IPS DF 4.7 (cell line): ENCODE data around the gene TOP2A.
"Not testable (repeated sequence)": the region's sequence is repeated elsewhere in the genome, so short reads cannot be mapped to it uniquely, and the experiment has no call there.

Experiments
- DNase-seq: peaks from one replicate; pipeline ENCODE4 v3.0.0-alpha.2; 2013; ENCODE audit warnings: low spot score; ENCODE audit errors: extremely low read depth

The TOP2A gene

DNA sequence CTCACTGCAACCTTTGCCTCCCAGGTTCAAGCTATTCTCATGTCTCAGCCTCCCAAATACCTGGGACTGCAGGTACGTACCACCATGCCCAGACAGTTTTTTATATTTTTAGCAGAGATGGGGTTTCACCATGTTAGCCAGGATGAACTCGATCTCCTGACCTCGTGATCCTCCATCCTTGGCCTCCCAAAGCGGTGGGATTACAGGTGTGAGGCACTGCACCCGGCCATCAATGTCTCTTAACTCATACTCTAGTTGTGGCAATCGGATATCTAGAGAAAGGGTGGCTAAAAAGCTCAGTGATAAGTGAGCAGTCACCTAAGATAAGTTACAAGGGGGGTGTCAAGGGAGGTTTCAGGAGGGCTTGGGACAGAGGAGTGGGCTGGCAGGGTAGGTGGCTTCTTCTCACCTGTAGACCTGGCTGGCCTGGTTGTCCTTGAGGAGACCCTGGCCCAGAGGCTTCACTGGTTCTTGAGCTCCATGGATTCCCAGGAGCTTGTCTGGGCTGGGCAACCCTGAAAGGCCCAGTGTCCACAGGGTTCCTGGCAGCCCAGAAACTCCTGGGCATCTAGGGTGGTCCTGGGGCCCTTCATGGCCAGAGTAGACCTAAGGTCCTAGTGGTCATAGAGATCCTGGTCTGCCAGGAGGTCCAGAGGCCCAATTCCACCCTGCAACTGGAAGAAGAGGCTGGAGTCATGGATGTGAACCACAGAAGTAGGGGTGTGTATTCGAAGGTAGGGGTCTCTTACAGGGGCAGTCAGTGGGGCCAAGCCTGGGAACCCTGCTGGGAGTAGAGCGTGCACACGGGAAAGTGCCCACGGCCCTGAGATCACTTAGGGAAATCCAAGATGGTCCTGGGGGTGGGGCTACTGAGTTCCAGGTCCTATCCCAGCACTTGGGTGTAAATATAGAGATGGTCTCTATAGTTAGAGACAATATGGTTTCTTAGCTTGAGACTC, 12.9 kb upstream of the TOP2A start:
- DNase-seq, result no peak

DNA sequence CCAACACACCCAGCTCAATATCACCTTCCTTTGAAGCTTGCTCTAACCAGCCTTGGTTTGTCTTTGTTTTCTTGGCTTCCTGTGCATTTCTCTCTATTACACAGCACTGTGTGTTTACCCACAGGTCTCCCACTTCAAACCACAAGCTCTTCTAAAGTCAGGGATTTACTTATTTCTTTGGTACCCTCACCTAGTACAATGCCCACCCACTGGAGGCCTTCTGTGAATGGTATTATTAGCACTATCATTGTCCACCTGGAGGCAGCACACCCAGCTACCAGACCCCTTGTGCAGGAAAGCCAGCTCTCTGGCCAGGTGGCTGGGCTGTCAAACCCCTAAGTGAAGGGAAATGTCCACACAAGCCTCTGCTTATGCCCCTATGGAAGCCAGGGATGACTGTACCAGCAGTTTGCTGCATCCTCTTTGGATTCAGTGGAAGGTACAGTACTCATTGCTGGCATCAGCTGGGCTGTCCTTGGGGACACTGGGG, 9.4 kb upstream of the TOP2A start:
- DNase-seq, result no peak

DNA sequence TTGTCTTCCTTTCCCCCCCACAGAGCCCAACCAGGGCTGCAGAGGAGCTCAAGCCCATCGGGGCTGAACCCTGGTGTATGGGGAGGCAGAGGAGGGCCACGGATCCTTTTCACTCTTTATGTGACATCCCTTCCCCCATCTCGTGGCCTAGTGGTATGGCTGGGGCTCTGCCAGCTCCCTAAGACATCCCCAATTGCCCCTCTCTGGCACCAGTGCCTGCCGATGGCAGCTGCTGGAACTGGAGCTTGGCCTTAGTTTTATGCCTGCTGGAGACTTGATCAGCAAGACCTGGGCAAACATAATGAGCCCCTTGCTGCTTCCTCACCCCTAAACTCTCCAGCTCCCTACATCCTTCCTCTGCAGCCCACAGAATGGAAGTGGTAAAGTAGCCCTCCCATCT, 8.0 kb upstream of the TOP2A start:
- DNase-seq, result no peak

DNA sequence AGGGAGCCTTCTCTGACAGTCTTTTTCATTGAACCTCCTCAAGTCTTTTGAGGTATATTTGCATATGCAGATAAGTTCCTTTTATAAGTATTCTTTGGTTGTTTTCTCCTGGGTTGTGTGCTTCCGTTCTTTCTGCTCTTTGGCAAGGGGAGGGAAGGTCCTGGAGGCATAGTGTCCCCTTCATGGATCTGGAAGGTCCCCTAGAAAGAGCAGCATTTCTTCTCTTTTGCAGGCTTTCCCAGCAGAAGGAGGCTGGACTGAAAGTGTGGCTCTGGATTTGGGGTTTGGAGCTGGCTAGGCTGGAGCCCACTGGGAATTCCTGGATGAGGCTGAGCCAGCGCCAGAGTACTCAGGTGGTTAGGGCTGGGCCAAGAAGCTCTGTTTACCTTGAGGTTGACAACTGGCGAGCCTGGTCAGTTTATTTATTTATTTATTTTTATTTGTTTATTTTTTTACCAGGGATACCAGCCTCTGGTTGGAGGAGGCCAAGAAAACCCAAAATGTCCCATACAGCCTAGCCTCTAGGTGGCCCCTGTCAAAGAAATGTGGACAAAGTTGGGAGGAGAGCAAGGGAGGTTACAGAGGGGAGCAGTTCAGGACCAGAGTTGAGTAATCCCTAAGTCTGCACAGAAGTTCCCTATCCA, 5.4 kb upstream of the TOP2A start:
- peak; percentile 71 for DNase-seq

DNA sequence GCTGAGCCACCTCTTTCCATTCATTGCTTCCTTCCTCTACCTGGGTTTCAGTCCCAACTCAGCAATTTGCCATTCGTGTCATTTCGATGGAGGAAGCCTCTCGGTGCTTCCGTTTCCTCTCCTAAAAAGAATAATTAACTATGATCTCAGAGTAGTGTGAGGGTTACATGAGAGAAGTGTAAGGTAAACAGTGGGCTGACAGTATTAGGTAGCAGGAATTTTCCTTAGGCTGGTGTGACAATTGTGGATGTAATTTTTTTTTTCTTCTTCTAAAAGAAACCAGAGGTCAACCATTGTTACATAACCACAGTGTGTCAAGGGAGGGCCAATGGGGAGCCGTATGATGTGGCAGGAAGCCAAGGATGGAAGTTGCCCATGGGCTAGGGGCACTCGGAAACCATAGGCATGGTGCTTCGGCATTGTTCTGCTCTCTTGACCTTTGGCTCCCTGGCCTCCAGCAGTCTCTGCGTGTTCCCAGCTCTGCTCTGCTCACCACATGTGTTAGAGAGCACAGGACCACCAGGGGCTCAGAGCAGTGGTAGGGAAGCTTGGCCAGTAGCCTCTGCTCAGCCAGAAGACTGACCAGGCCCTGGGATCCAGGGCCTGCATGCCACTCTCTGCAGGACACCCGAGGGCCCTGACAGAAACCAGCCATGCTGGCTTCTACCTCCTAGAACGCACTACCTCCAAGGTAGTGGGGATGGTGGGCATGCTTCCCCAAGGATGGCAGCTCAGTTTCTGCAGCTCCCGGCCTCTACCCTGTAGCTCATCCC, 2.0 kb upstream of the TOP2A start:
- DNase-seq, result no peak

DNA sequence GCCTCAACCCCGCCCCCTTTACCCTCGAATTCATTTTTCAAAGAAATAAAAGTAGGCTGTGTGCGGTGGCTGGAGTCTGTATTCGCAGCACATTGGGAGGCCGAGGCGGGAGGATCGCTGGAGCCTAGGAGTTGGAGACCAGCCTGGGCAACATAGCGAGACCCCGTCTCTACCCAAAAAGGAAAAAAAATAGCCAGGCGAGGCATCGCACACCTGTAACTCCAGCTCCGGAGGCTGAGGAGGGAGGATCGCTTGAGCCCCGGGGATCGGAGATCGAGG, 671 bp upstream of the TOP2A start:
- no peak for DNase-seq

DNA sequence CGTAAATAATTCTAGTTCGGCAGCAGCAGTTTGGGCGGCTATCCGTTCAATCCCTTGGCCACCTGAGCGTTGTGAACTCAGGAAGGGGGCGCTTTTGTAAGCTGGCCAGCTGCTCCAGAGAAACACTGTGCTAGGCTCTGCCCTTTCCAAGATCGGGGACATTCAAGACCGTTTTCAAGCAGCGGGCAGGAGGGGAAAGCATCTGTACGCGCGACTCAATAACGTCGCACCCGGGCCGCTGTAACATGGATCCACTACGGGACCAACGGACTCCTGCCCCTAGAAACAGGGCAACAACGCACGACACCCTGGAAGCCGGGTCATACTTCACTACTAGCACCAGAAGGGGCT, 463 bp downstream of the TOP2A start:
- DNase-seq, result no peak

DNA sequence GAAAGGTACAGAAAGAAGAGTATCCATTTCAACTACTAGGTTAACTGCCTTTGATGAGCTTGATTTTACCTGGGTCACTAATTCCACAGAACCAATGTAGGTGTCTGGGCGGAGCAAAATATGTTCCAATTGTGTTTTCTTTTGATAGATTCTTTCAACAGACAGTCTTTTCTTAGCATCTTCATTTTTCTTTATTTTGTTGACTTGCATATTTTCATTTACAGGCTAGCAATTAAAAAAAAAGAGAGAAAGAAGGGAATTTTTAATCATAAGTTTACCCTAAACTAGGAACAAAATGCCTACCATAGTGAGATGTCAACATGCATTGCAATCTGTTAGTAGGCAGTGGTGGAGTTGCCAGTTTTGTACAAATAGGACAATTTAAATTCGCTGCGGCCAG, 1.0 kb downstream of the TOP2A start:
- no peak for DNase-seq

DNA sequence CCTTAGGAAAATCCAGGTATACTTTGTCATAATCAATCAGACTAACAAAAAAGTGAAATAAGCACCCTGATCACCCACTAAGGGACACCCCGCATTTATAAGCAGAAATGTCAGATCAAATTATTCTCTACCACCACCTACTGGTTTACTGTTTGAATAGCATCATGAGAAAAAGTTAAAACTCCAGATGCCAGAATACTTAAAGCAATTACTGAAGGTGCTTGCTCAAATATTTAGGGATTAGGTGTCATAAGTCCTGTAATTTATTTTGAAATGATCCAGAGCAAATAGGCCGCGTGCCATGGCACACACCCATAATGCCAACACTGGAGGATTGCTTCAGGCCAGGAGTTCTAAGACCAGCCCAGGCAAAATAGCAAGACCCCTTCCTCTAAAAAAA, 2.3 kb downstream of the TOP2A start:
- no peak for DNase-seq

DNA sequence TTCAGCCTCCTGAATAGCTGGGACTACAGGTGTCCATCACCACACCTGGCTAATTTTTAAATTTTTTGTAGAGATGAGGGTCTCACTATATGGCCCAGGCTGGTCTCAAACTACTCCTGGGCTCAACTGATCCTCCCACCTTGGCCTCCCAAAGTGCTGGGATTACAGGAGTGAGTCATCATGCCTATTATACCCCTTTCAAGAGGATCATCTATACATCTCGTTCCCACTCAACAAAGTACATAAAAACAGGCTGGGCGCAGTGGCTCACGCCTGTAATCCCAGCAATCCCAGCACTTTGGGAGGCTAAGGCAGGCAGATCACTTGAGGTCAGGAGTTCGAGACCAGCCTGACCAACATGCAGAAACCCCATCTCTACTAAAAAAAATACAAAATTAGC, 3.4 kb downstream of the TOP2A start:
- not testable (repeated sequence) for DNase-seq

DNA sequence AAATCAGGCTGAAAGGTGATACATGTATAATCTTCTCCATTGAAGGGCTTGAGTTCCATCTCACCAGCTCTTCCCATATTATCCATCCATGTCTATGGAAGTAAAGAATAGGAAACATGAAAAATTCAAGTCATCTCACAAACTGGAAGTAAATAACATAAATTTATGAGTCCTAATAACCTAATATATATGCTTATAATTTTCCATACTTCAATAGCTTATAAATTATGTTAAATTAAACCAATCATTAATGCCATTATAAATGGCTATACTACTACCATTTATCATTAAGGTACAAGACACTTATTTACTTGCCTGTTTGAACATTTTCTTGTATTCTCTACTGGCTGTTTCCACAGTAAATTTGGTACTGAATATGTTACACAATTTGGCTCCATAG, 4.8 kb downstream of the TOP2A start:
- no peak for DNase-seq

DNA sequence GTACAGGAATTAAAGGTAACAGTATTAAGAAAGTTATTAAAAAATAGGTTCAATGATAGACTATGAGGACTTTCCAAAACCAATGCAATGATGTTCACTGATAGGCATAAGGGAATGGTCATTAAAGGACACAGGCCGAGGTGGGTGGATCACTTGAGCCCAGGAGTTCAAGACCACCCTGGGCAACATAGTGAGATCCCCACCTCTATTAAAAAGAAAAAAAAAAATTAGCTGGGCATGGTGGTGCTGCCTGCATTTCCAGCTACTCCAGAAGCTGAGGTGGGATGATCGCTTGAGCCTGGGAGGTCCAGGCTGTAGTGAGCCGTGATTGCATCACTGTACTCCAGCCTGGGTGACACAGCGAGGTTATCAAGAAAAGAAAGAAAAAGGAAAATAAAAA, 5.9 kb downstream of the TOP2A start:
- DNase-seq, result no peak

DNA sequence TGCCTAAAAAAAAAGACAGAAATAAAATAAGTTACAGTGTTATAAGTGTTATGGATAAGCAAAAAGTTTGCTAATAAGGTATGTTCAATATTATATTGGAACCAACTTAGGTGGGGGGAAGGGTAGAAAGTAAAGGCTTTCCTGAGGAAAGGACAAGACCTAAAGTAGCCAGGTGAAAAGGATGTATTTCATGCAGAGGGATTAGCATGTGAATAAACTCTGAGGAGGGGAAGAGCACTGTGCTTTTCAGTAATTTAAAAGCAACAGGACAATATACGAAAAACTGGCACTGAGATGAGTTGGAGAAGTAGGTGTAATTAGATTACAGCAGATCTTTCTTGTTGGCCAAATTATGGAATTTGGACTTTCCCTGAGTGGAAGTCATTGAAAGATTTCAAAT, 7.6 kb downstream of the TOP2A start:
- DNase-seq, result no peak

DNA sequence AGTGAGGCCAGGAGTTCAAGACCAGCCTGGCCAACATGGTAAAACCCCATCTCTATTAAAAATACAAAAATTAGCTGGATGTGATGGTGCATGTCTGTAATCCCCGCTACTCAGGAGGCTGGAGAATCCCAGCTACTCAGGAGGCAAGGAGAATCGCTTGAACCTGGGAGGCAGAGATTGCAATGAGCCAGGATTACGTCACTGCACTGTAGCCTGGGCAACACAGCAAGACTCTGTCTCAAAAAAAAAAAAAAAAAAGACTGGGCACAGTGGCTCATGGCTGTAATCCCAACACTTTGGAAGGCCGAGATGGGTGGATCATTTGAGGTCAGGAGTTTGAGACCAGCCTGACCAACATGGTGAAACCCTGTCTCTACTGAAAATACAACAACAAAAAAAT, 8.2 kb downstream of the TOP2A start:
- DNase-seq, result not testable (repeated sequence)

DNA sequence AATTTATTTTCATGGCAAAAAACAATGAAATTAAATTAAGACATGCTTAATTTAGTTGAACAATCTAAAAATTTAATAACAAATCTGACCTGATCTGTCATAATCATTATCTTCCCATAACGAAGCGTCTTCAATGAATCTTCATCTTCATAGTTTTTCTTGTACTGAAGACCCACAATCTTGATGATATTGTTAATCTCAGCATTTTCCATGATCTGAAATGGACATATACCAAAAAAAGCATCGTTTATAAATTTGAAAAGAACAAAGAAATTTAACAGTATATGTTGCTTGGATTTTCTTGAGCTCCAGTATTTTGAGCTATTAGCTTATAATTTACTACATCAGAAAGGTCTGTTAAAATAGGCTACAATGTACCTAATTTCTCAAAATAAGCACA, 10.2 kb downstream of the TOP2A start:
- no peak for DNase-seq

DNA sequence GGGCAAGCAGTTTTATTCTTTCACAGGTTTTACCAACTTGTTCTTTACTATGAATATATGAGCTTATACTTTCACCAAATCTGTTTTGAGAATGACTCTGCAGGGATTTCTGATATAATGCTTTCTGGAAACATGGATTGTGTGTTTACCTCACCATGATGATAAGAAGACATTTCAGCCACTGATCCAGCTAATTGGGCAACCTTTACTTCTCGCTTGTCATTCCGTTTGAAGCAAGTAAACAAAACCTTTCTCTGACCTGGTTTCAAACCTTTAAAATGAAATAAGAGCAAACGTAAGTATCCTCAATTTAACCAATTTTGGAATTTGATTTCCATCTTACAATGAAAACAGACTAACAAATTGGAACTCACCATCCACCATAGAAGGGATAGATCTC, 13.7 kb downstream of the TOP2A start:
- no peak for DNase-seq

DNA sequence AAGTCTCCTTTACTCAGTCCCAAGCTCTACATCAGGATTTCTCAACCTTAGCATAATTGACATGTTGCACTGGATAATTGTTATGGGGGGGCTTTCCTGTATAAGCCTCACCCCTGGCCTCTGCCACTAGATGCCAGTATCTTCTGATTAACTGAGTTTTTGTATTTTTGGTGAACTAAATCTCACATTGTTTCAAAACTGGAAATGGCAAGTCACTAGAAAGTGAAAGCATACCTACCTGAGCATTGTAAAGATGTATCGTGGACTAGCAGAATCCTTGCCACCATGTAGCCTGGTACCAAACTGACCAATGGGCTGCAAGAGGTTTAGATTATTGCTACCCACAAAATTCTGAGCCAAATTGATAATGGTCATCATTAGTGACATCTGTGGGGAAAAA, 15.0 kb downstream of the TOP2A start:
- DNase-seq, result no peak

DNA sequence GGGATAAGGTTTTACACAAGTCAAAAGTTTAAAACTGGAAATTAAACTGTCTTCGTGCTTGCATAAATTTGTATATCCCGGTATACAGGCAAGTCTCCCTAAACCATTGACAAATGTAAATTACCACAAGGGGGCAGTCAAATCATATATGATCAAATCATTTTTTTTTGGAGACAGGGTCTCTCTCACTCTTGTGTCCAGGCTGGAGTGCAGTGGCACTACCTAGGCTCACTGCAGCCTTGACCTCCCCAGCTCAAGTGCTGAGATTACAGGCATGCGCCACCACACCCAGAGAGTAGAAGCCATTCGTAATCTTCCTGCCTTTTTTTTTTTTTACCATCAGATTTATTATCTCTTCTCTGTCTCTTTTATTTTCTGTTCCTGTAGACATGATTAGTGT, 18.5 kb downstream of the TOP2A start:
- no peak for DNase-seq

DNA sequence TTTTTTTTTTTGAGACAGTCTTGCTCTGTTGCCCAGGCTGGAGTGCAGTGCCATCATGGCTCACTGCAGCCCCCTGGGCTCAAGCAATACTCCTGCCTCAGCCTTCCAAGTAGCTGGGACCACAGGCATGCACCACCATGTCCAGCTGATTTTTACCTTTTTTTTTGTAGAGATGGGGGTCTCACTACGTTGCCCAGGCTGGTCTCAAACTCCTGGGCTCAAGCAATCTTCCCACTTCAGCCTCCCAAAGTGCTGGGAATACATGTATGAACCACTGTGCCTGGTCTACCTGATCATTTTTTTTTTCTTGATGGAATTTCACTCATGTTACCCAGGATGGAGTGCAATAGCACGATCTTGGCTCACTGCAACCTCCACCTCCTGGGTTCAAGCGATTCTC, 31.1 kb downstream of the TOP2A start:
- not testable (repeated sequence) for DNase-seq

DNA sequence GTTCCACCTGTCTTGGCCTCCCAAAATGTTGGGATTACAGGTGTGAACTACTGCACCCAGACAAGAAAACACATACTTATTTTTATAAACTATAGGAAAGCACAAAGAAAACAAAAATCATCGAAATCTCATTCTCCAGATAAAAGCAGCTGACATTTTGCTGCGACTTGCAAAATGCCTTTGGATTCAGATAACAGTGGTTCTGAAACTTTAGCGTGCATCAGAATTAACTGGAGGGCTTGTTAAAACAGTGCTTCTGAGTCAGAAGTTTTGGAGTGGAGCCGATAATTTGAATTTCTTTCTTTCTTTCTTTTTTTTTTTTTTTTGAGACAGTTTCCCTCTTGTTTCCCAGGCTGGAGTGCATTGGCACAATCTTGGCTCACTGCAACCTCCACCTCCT, 35.4 kb downstream of the TOP2A start:
- DNase-seq, result no peak

DNA sequence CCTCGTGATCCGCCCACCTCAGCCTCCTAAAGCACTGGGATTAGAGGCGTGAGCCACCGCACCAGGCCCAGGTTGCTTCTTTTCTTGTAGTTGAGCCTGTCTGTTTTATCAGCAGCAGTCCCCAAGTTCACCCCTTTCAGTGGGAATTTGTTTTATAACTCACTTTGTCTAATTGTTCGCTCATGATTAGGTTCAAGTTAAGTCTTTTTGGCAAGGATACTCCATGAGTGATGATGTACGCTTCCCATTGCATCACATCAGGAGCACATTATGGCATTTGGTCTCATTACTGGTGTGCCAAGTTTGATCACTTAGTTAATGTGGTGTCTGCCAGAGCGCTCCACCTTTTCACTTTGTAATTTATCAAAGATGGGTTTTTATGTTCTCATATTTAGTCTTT, 38.7 kb downstream of the TOP2A start:
- no peak for DNase-seq

DNA sequence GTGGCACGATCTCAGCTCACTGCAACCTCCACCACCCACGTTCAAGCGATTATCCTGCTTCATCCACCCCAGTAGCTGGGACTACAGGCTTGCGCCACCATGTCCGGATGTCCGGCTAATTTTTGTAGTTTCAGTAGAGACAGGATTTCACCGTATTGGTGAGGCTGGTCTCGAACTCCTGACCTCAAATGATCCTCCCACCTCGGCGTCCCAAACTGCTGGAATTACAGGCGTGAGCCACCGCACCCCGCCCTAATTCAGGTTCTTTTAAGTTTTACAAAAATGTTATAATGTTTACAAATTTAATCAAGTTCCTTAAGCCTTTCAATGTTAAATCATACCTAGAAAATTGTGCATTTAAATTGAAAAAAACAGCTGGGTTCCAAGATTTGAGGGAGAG, 39.9 kb downstream of the TOP2A start:
- no peak for DNase-seq
